Tibial artery (tissue), 4 donors: ENCODE results near the gene PLCXD3.

ENCODE experiments used
- DNase-seq, 2 donors: peaks; one replicate each; pipeline ENCODE4 v3.0.0-alpha.2; 2019
- H3K27ac ChIP-seq, 2 donors: fragments of 200-600 bp; sonication (generic) in 1 of 2; 1 replicate in 1 of 2; 2 replicates in 1 of 2; pipeline ENCODE4 v1.5.1; 2018 to 2019; ENCODE audit warnings: mild to moderate bottlenecking in 1 of 2
- H3K27me3 ChIP-seq, 2 donors: fragments of 200-600 bp; sonication (generic) in 1 of 2; one replicate each; pipeline versions ENCODE4 v1.5.1 to v1.6.0; 2016 to 2019
- H3K36me3 ChIP-seq, 3 donors: fragments of 200-600 bp; sonication (generic) in 2 of 3; one replicate each; pipeline ENCODE4 v1.5.1; 2016 to 2019; ENCODE audit warnings: mild to moderate bottlenecking in 2 of 3
- H3K4me1 ChIP-seq, 4 donors: fragments of 200-600 bp; sonication (generic) in 2 of 4; 1 replicate in 3 of 4; 2 replicates in 1 of 4; pipeline ENCODE4 v1.5.1; 2016 to 2019
- H3K4me3 ChIP-seq, 2 donors: fragments of 200-600 bp; sonication (generic) in 1 of 2; 1 replicate in 1 of 2; 2 replicates in 1 of 2; pipeline ENCODE4 v1.5.1; 2018 to 2019; ENCODE audit warnings: mild to moderate bottlenecking in 2 of 2
- H3K9me3 ChIP-seq, 3 donors: fragments of 200-600 bp; sonication (generic) in 1 of 3; one replicate each; pipeline ENCODE4 v1.5.1; 2016 to 2019
- CTCF ChIP-seq, 2 experiments: fragments of 200-600 bp in 1 of 2; fragments of 450-650 bp in 1 of 2; IDR thresholded peaks; one replicate each; pipeline ENCODE4 v1.5.1; 2017 to 2019; ENCODE audit warnings: antibody characterized with exemption in 2 of 2, mild to moderate bottlenecking in 1 of 2, moderate library complexity in 1 of 2
- intact Hi-C: fragments of 100-400 bp; cut with DNase I; formaldehyde crosslinking; loops from one replicate; pipeline ENCODE4 v1.15.0; 2023; ENCODE audit warnings: low total_unique reads

Gene PLCXD3

GRCh38 chr5:41268894-41269293, 241.5 kb downstream of the PLCXD3 start:
- Histone ChIP-seq H3K27ac (no peak overlapping the region), H3K9me3 (no peaks in the 10 kb centered on the region), H3K4me1 (no peaks in the 10 kb centered on the region), H3K4me3 (no peak overlapping the region), H3K27me3 (no peaks in the 10 kb centered on the region), H3K36me3 (no peaks in the 10 kb centered on the region)
- DNase-seq, result no peak
- no peak for TF ChIP-seq CTCF (IDR thresholded peaks at IDR 0.05)
- intact Hi-C loops, result no loop called here

- Histone ChIP-seq H3K9me3 (no peaks in the 10 kb centered on the region), H3K36me3 (no peaks in the 10 kb centered on the region), H3K4me3 (no peak overlapping the region), H3K4me1 (no peaks in the 10 kb centered on the region), H3K27me3 (no peaks in the 10 kb centered on the region), H3K27ac (no peak overlapping the region)
- intact Hi-C loops, result no loop called here
- no peak for TF ChIP-seq CTCF (IDR thresholded peaks at IDR 0.05)
- no peak for DNase-seq
Measured at GRCh38 chr5:41266377-41266776, 244.0 kb downstream of the PLCXD3 start.

- no peak for DNase-seq
- intact Hi-C loops, result no loop called here
Measured at GRCh38 chr5:41264019-41264418, 246.4 kb downstream of the PLCXD3 start.

GRCh38 chr5:41263335-41263734, 247.1 kb downstream of the PLCXD3 start:
- Histone ChIP-seq H3K4me1 (no peaks in the 10 kb centered on the region), H3K27ac (no peak overlapping the region), H3K27me3 (no peaks in the 10 kb centered on the region), H3K36me3 (no peaks in the 10 kb centered on the region), H3K4me3 (no peak overlapping the region), H3K9me3 (no peaks in the 10 kb centered on the region)
- no peak for DNase-seq
- no peak for TF ChIP-seq CTCF (IDR thresholded peaks at IDR 0.05)
- intact Hi-C loops, result no loop called here

More at GRCh38 chr5:41264019-41264418, 246.4 kb downstream of the PLCXD3 start:
- H3K4me1 ChIP-seq, result no peaks in the 10 kb centered on the region
- H3K27ac ChIP-seq, result no peak overlapping the region
- H3K36me3 ChIP-seq, result no peaks in the 10 kb centered on the region
- H3K9me3 ChIP-seq, result no peaks in the 10 kb centered on the region
- no peaks in the 10 kb centered on the region for H3K27me3 ChIP-seq
- H3K4me3 ChIP-seq, result no peak overlapping the region
- TF ChIP-seq CTCF (IDR thresholded peaks at IDR 0.05), result no peak
